KMS-11 (cell line): Measurements from ENCODE around the gene MYD88.
A peak's percentile ranks its signal among the peaks of the same experiment; 100 is the strongest.

Source experiments
- H2AFZ ChIP-seq: fragments of 200-600 bp; sonication (generic); 2 replicates; pipeline ENCODE4 v1.6.1; 2016; ENCODE audit warnings: antibody characterized with exemption, mixed run types, low read depth
- H3K27ac ChIP-seq: fragments of 200-600 bp; sonication (generic); 2 replicates; pipeline ENCODE4 v1.6.1; 2016; ENCODE audit warnings: mild to moderate bottlenecking, mixed run types
- H3K27me3 ChIP-seq: fragments of 200-600 bp; sonication (generic); 2 replicates; pipeline ENCODE4 v1.6.1; 2017; ENCODE audit warnings: mild to moderate bottlenecking, low read depth, mixed run types, moderate library complexity; ENCODE audit not compliant: insufficient read depth
- H3K36me3 ChIP-seq: fragments of 200-600 bp; sonication (generic); 2 replicates; pipeline ENCODE4 v1.6.1; 2017; ENCODE audit warnings: mild to moderate bottlenecking, mixed run types; ENCODE audit not compliant: insufficient read depth
- H3K4me1 ChIP-seq: fragments of 200-600 bp; sonication (generic); 2 replicates; pipeline ENCODE4 v1.6.1; 2016; ENCODE audit warnings: mild to moderate bottlenecking, low read depth, mixed run types; ENCODE audit not compliant: poor library complexity, severe bottlenecking
- H3K4me2 ChIP-seq: fragments of 200-600 bp; sonication (generic); 2 replicates; pipeline ENCODE4 v1.7.0; 2016; ENCODE audit warnings: mild to moderate bottlenecking, mixed run types
- H3K4me3 ChIP-seq: fragments of 200-600 bp; sonication (generic); IDR thresholded peaks from 2 replicates; pipeline ENCODE4 v1.6.1; 2017; ENCODE audit warnings: low read depth, low read length, mixed read lengths; ENCODE audit not compliant: insufficient read depth
- H3K79me2 ChIP-seq: fragments of 200-600 bp; sonication (generic); 2 replicates; pipeline ENCODE4 v1.6.1; 2016; ENCODE audit warnings: low read depth, mixed run types; ENCODE audit not compliant: insufficient read depth
- H3K9ac ChIP-seq: fragments of 200-600 bp; sonication (generic); 2 replicates; pipeline ENCODE4 v1.6.1; 2016; ENCODE audit warnings: mild to moderate bottlenecking, mixed run types
- H4K20me1 ChIP-seq: fragments of 200-600 bp; sonication (generic); 2 replicates; pipeline ENCODE4 v1.6.1; 2016; ENCODE audit warnings: mild to moderate bottlenecking, mixed run types; ENCODE audit not compliant: insufficient read depth
- TF ChIP-seq, protein P1 (sequence below): fragments of 200-600 bp; sonication (generic); conservative IDR thresholded peaks from 2 replicates; pipeline ENCODE4 v1.6.1; 2017; ENCODE audit warnings: low read depth, mild to moderate bottlenecking, antibody characterized with exemption, low read length, moderate library complexity, mixed read lengths

MYD88 gene

DNA sequence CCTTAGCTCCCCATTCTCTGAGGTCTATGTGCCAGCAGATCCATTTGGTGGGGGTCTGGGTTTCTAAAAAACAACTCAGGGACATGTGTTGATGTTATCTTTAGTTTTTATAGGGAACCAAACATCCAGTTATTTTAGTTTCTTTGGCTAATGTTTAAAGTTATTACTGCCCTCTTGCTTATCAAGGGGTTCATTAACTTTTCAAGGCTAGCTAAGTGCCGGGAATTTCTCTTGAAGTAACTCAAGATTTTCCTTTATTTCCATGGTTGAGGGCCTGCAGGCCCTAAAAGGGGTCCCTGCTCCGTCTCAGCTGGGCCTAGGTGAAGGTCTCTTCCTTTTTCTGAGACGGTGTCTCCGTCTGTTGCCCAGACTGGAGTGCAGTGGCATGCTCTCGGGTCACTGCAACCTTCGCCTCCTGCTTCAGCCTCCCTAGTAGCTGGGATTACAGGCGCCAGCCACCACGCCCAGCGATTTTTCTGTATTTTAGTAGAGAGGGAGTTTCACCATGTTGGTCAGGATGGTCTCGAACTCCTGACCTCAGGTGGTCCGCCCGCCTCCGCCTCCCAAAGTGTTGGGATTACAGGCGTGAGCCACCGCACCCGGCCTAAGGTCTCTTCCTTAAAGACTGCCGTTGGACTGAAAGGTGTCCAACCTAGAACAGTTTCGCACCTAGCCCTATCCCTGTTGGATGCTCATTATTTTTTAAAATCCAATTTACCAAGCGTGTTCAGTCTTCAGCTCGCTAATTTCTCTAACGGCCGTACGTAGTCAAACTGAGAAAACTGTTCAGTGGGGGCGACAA lies 25.6 kb downstream of the MYD88 start:
- no peak overlapping the region for H3K4me3 ChIP-seq
- no peaks in the 10 kb centered on the region for H3K27me3 ChIP-seq
- H3K4me2 ChIP-seq = peak overlapping the region; percentile 58
- peak overlapping the region; percentile 79 for H2AFZ ChIP-seq
- H3K4me1 ChIP-seq = peaks cover 6% of the 10 kb centered on the region
- peaks cover 26% of the 10 kb centered on the region for H3K79me2 ChIP-seq
- H3K36me3 ChIP-seq = no peaks in the 10 kb centered on the region
- peak overlapping the region; percentile 86; the same call in 1 of the 2 replicates for H3K9ac ChIP-seq
- H3K27ac ChIP-seq = peak overlapping the region; percentile 85
- TF ChIP-seq, protein P1, sequence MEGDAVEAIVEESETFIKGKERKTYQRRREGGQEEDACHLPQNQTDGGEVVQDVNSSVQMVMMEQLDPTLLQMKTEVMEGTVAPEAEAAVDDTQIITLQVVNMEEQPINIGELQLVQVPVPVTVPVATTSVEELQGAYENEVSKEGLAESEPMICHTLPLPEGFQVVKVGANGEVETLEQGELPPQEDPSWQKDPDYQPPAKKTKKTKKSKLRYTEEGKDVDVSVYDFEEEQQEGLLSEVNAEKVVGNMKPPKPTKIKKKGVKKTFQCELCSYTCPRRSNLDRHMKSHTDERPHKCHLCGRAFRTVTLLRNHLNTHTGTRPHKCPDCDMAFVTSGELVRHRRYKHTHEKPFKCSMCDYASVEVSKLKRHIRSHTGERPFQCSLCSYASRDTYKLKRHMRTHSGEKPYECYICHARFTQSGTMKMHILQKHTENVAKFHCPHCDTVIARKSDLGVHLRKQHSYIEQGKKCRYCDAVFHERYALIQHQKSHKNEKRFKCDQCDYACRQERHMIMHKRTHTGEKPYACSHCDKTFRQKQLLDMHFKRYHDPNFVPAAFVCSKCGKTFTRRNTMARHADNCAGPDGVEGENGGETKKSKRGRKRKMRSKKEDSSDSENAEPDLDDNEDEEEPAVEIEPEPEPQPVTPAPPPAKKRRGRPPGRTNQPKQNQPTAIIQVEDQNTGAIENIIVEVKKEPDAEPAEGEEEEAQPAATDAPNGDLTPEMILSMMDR = no peak
- no peaks in the 10 kb centered on the region for H4K20me1 ChIP-seq

DNA sequence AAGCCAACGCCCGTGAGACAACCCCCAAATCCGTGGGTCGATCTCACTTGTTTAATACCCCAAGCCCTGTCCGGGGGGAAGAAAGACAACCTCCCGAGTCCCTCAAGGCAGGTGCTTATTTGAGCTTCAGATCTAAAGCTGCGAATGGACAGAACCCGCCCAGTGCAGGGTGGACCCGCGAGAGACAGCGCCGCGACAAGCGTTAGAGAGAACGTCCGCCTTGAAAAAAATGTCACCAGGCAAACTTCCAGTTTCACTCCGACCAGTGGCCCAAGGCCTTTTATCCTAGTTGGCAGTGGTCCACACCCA lies 26.1 kb downstream of the MYD88 start:
- Histone ChIP-seq H3K27me3 (no peaks in the 10 kb centered on the region), H3K4me3 (no peak overlapping the region), H3K27ac (peak overlapping the region; percentile 85), H3K79me2 (peaks cover 30% of the 10 kb centered on the region), H3K4me1 (peaks cover 6% of the 10 kb centered on the region), H3K9ac (peak overlapping the region; percentile 86; the same call in 1 of the 2 replicates), H3K4me2 (peak overlapping the region; percentile 58), H2AFZ (peak overlapping the region; percentile 79), H4K20me1 (no peaks in the 10 kb centered on the region), H3K36me3 (no peaks in the 10 kb centered on the region)
- TF ChIP-seq, protein P1 = no peak

DNA sequence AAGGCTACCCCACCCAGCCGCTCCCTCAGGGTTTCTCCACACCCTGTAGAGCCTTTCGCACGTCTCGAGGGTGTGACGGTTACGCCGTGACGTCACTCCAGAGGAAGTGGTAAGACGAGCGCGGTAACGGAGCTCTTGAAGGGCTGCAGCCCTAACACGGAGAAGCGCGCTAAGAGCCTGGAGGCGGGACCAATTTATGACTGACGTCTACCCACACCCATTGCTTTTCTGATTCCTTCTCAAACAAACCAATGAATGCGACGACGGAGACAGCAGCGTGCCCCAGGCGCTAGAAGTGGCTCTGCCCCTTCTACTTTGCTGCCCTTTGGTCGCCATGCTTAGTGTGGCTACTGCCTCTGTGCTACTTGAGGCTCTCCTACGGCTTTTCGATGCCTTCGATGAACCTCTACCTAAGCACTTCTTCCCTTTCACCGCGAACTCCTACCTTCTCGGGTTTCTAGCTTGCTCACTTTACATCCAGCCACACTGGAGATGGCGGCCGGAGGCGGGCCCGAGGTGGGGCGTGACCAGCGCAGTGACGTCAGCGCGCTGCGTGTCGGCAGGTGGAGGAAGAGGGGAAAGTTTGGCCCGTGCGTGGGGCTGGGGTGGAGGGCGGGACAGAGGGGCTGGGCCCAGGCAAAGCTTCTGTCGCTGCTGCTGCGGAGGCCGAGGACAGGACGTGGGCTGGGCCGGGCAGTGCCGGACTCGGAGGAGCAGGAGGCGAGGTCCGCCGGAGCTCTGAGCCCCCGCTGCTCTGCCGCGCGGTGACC lies 26.7 kb downstream of the MYD88 start, which contains the start of gene OXSR1:
OXSR1 (plus strand) TSS at position 586 of the 770 bp plus-strand sequence. CDS start 340 bp downstream, outside the sequence.
- Histone ChIP-seq H3K27ac (peak within 1 kb of the TSS; percentile 85), H3K79me2 (peaks cover 32% of the 10 kb centered on the region), H3K4me1 (peaks cover 6% of the 10 kb centered on the region), H3K4me3 (peak within 1 kb of the TSS; percentile 56), H2AFZ (peak within 1 kb of the TSS; percentile 79), H3K27me3 (no peaks in the 10 kb centered on the region), H3K36me3 (no peaks in the 10 kb centered on the region), H3K4me2 (peak within 1 kb of the TSS; percentile 58), H4K20me1 (no peaks in the 10 kb centered on the region), H3K9ac (peak within 1 kb of the TSS; percentile 86)
- TF ChIP-seq, protein P1 = no peak

DNA sequence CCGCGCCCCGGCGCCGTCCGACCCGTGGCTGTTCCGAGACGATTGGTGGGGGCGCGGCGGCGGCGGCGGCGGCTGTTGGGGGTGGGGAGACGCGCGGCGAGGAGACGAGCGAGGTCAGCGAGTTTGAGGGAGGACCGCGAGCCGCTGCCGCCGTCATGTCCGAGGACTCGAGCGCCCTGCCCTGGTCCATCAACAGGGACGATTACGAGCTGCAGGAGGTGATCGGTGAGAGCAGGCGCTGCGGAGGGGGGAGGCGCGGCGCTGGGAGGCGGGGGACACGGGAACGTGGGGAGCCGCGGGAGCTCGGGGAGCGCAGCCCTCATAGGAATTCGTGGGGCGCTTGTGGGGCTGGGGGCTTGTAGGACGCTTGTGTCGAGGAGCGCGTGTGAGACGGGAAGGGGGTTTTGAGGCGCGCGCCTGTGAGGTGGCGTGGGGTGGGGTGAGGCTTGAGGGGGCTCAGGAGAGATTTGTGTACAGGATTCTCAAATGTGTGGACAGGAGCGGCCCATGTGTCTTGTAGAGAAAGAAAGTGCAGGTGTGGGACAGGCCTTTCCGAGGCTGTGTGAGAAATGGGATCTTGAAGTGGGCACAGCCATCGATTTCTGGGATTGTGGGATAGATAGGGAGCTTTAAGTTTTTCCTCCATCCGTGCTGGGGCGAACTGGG lies 27.4 kb downstream of the MYD88 start:
- Histone ChIP-seq H4K20me1 (no peaks in the 10 kb centered on the region), H3K4me1 (peaks cover 6% of the 10 kb centered on the region), H3K9ac (peak overlapping the region; percentile 86), H3K27ac (peak overlapping the region; percentile 85), H3K4me2 (peak overlapping the region; percentile 39), H3K27me3 (no peaks in the 10 kb centered on the region), H3K4me3 (no peak overlapping the region), H3K36me3 (no peaks in the 10 kb centered on the region), H3K79me2 (peaks cover 32% of the 10 kb centered on the region), H2AFZ (peak overlapping the region; percentile 79)
- TF ChIP-seq, protein P1 = no peak
